Natural killer cell (primary cell): ENCODE measurements around the gene PIEZO1. TPM values are rescaled to one million over a fixed set of nuclear protein-coding genes. Genes with fewer than 3 reads are reported as not detected.

Experiments
- ATAC-seq, 3 donors: fragments of 150-1000 bp in 2 of 3; fragments of 200-7000 bp in 1 of 3; cut with Tn5 transposase; 1 replicate in 1 of 3; 2 replicates in 2 of 3; pipeline ENCODE4 v1.10.0; 2021; ENCODE audit warnings: mild to moderate bottlenecking in 2 of 3, moderate library complexity in 2 of 3
- DNase-seq, 2 donors: peaks; one replicate each; pipeline versions ENCODE4 v3.0.0 to v3.0.0-alpha.2; 2013 to 2021; ENCODE audit warnings: mixed read lengths in 1 of 2
- H3K27ac ChIP-seq: one replicate; pipeline ENCODE4 v1.5.1; 2013; ENCODE audit warnings: mild to moderate bottlenecking, low read length
- H3K27me3 ChIP-seq: one replicate; pipeline ENCODE4 v1.6.1; 2013; ENCODE audit warnings: low read length; ENCODE audit not compliant: control insufficient read depth, insufficient read depth
- H3K36me3 ChIP-seq: one replicate; pipeline ENCODE4 v1.6.1; 2013; ENCODE audit warnings: low read length; ENCODE audit not compliant: control insufficient read depth, insufficient read depth
- H3K4me1 ChIP-seq: one replicate; pipeline ENCODE4 v1.6.1; 2013; ENCODE audit warnings: low read length; ENCODE audit not compliant: control insufficient read depth, insufficient read depth
- H3K4me3 ChIP-seq: one replicate; pipeline ENCODE4 v1.5.1; 2013; ENCODE audit warnings: low read length
- H3K9me3 ChIP-seq: one replicate; pipeline ENCODE4 v1.6.1; 2013; ENCODE audit warnings: low read length; ENCODE audit not compliant: control insufficient read depth, insufficient read depth
- H3K27ac Mint-ChIP-seq, 2 donors: one replicate each; pipeline ENCODE4 v1.8.0; 2022; ENCODE audit warnings: mild to moderate bottlenecking in 2 of 2, mixed read lengths in 2 of 2, moderate library complexity in 1 of 2
- H3K27me3 Mint-ChIP-seq, 2 donors: one replicate each; pipeline ENCODE4 v1.8.0; 2022; ENCODE audit warnings: low read depth in 2 of 2, mixed read lengths in 2 of 2
- H3K36me3 Mint-ChIP-seq: one replicate; pipeline ENCODE4 v1.8.0; 2022; ENCODE audit warnings: mixed read lengths
- H3K4me1 Mint-ChIP-seq, 2 donors: one replicate each; pipeline ENCODE4 v1.8.0; 2022; ENCODE audit warnings: mixed read lengths in 2 of 2
- H3K4me3 Mint-ChIP-seq: one replicate; pipeline ENCODE4 v1.8.0; 2022; ENCODE audit warnings: mild to moderate bottlenecking, moderate library complexity, mixed read lengths
- H3K9me3 Mint-ChIP-seq, 2 donors: one replicate each; pipeline ENCODE4 v1.8.0; 2022; ENCODE audit warnings: mixed read lengths in 2 of 2
- WGBS: methylation state at CpG from one replicate; pipeline ENCODE4 v1.1.7; 2013; ENCODE audit warnings: missing lambda C conversion rate; ENCODE audit not compliant: insufficient coverage; 5-methylcytosine and 5-hydroxymethylcytosine counted together
- intact Hi-C: fragments of 100-400 bp; cut with micrococcal nuclease; formaldehyde crosslinking; loops from one replicate; pipeline ENCODE4 v1.14.2; 2022
- total RNA-seq, 4 donors: library from RNA; stranded (reverse); fragments of 120-200 nt in 1 of 4; gene quantifications; one replicate each; pipeline versions ENCODE4 v1.2.3 to v1.2.4, GENCODE V29; 2013 to 2022
- TF ChIP-seq, protein P1 (sequence below): fragments of 200-600 bp; IDR thresholded peaks from one replicate; pipeline ENCODE4 v1.8.0; 2022; ENCODE audit warnings: antibody characterized with exemption

Gene PIEZO1
- total RNA-seq, 3 donors from 2014 or later (not counting 1 experiment from before 2014, with no cell fraction given), result 172 to 197 (median 183) TPM

- H3K4me3 ChIP-seq, result no peak overlapping the region
- intact Hi-C loops, result no loop called here
- Mint-ChIP-seq H3K4me1 (peaks cover 7 to 35% of the 10 kb centered on the region in 2 donors), H3K27ac (peak overlapping the region in 1 of 2 donors; percentile 82), H3K36me3 (no peaks in the 10 kb centered on the region), H3K4me3 (no peak overlapping the region), H3K27me3 (no peaks in the 10 kb centered on the region), H3K9me3 (no peaks in the 10 kb centered on the region)
- H3K9me3 ChIP-seq, result no peaks in the 10 kb centered on the region
- H3K4me1 ChIP-seq, result peaks cover 38% of the 10 kb centered on the region
- TF ChIP-seq, protein P1, sequence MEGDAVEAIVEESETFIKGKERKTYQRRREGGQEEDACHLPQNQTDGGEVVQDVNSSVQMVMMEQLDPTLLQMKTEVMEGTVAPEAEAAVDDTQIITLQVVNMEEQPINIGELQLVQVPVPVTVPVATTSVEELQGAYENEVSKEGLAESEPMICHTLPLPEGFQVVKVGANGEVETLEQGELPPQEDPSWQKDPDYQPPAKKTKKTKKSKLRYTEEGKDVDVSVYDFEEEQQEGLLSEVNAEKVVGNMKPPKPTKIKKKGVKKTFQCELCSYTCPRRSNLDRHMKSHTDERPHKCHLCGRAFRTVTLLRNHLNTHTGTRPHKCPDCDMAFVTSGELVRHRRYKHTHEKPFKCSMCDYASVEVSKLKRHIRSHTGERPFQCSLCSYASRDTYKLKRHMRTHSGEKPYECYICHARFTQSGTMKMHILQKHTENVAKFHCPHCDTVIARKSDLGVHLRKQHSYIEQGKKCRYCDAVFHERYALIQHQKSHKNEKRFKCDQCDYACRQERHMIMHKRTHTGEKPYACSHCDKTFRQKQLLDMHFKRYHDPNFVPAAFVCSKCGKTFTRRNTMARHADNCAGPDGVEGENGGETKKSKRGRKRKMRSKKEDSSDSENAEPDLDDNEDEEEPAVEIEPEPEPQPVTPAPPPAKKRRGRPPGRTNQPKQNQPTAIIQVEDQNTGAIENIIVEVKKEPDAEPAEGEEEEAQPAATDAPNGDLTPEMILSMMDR, result no peak
- no peaks in the 10 kb centered on the region for H3K27me3 ChIP-seq
- 94% methylated on average over 5 of the region's 5 CpGs for WGBS
- ATAC-seq (no peak), DNase-seq (no peak)
- H3K36me3 ChIP-seq, result peaks cover 26% of the 10 kb centered on the region
- no peak overlapping the region for H3K27ac ChIP-seq
These were observed 104.4 kb downstream of the PIEZO1 start for GRCh38 chr16:88680554-88681083.

DNA sequence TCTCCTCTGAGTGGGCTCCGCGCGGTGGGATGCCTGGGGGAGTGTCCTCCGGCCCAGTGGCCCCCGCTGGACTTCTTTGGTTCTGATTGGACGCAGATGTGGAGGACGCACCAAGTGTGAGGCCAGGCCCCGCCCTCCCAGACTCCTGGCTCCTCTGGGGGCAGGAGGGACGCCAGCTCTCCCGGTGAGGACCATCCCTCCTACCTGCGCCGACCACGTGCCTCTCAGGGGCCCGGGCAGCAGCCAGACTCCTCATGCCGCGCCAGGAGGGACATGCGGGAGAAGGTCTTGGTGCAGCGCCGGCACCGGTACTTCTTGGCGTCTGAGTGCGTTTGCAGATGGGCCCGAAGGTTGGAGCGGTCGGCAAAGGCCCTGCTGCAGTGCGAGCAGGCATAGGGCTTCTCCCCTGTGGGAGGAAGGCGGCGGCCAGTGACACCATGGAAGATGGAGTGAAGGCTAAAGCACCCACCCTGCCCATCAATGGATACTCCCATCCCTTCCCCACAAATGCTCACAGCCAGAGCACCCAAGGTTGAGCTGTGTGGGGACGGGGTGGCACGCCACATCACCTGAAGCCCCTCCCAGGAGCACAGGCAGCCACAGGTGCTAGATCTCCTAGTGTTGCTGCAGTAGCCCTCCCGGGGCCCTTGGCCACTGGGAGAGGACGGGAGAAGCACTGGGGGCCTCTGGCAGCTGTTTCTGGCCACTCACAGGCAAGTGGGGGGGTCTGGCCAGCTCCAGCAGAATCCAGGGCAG, 106.6 kb downstream of the PIEZO1 start:
- intact Hi-C loops, result no loop called here
- peaks cover 7 to 16% of the 10 kb centered on the region in 2 donors for H3K4me1 Mint-ChIP-seq
- ATAC-seq (no peak), DNase-seq (no peak)
- H3K4me3 Mint-ChIP-seq, result no peak overlapping the region
- Histone ChIP-seq H3K4me1 (peaks cover 20% of the 10 kb centered on the region), H3K4me3 (no peak overlapping the region), H3K27ac (no peak overlapping the region), H3K36me3 (peaks cover 26% of the 10 kb centered on the region), H3K27me3 (no peaks in the 10 kb centered on the region), H3K9me3 (no peaks in the 10 kb centered on the region)
- no peak overlapping the region for H3K27ac Mint-ChIP-seq
- no peaks in the 10 kb centered on the region for H3K27me3 Mint-ChIP-seq
- 95% methylated on average over 32 of the region's 32 CpGs for WGBS
- no peaks in the 10 kb centered on the region for H3K9me3 Mint-ChIP-seq
- TF ChIP-seq, protein P1, result no peak
- H3K36me3 Mint-ChIP-seq, result no peaks in the 10 kb centered on the region

- Mint-ChIP-seq H3K4me3 (no peak overlapping the region), H3K9me3 (no peaks in the 10 kb centered on the region), H3K36me3 (no peaks in the 10 kb centered on the region), H3K27me3 (no peaks in the 10 kb centered on the region), H3K4me1 (peaks cover 7 to 16% of the 10 kb centered on the region in 2 donors), H3K27ac (no peak overlapping the region)
- TF ChIP-seq, protein P1, result no peak
- intact Hi-C loops, result no loop called here
- Histone ChIP-seq H3K9me3 (no peaks in the 10 kb centered on the region), H3K36me3 (peaks cover 26% of the 10 kb centered on the region), H3K4me3 (no peak overlapping the region), H3K27ac (no peak overlapping the region), H3K4me1 (peaks cover 20% of the 10 kb centered on the region), H3K27me3 (no peaks in the 10 kb centered on the region)
- WGBS, result 76% methylated on average over 10 of the region's 13 CpGs
- no peak for DNase-seq
- ATAC-seq, result no peak
These were observed 107.3 kb downstream of the PIEZO1 start for GRCh38 chr16:88677721-88678120.
